ENCODE measurements around the gene NEMP1. TPM values are rescaled to one million over a fixed set of nuclear protein-coding genes. Genes with fewer than 3 reads are reported as not detected.

NEMP1 gene
- polyA plus RNA-seq, 1 experiment, result 6.7 TPM

GRCh38 chr12:57118711-57119271 lies 40.2 kb upstream of the NEMP1 start:
- Histone ChIP-seq H3K4me3 (ENCODE audit: low read depth, low read length) (no peak overlapping the region), H3K27me3 (ENCODE audit: control insufficient read depth, insufficient read depth, low read length) (no peaks in the 10 kb centered on the region), H3K36me3 (ENCODE audit: control insufficient read depth, insufficient read depth, low read length) (no peaks in the 10 kb centered on the region)
- TF ChIP-seq CTCF (IDR thresholded peaks at IDR 0.05; ENCODE audit: insufficient read depth, low read depth, low read length), result no peak
- ChIA-PET POLR2A (interaction anchor here (0.5 to 0.6 kb wide), 2 partner anchors 121 to 336 kb away, joined by 4 to 8 read pairs; partner anchors contain the start of gene INHBE), CTCF (interaction anchor here (0.6 to 18.2 kb wide), 7 partner anchors 47 to 479 kb away, joined by 3 to 357 read pairs (median 5); no protein-coding TSS in a partner anchor)
- no peak for DNase-seq (ENCODE audit: low read depth)

GRCh38 chr12:57116580-57117281 lies 38.1 kb upstream of the NEMP1 start:
- no peaks in the 10 kb centered on the region for H3K27me3 ChIP-seq (ENCODE audit: control insufficient read depth, insufficient read depth, low read length)
- ChIA-PET POLR2A (no interaction called here), CTCF (interaction anchor here (0.6 to 18.2 kb wide), 8 partner anchors 8 to 115 kb away, joined by 3 to 357 read pairs (median 9); no protein-coding TSS in a partner anchor)
- H3K4me3 ChIP-seq (ENCODE audit: low read depth, low read length), result no peak overlapping the region
- H3K36me3 ChIP-seq (ENCODE audit: control insufficient read depth, insufficient read depth, low read length), result no peaks in the 10 kb centered on the region
- no peak for TF ChIP-seq CTCF (IDR thresholded peaks at IDR 0.05; ENCODE audit: insufficient read depth, low read depth, low read length)
- DNase-seq (ENCODE audit: low read depth), result no peak

- Histone ChIP-seq H3K4me3 (ENCODE audit: low read depth, low read length) (peak overlapping the region; percentile 73; the same call in 1 of the 2 replicates), H3K27me3 (ENCODE audit: control insufficient read depth, insufficient read depth, low read length) (no peaks in the 10 kb centered on the region), H3K36me3 (ENCODE audit: control insufficient read depth, insufficient read depth, low read length) (peaks cover 2% of the 10 kb centered on the region; the same call in 1 of the 2 replicates)
- no peak for DNase-seq (ENCODE audit: low read depth)
- ChIA-PET CTCF (interaction anchor here (0.7 to 10.0 kb wide), 51 partner anchors 9 to 545 kb away, joined by 3 to 199 read pairs (median 4); partner anchors contain the start of genes LRP1, LRP1-AS, MYO1A and NAB2), POLR2A (interaction anchor here (0.7 to 1.7 kb wide), 4 partner anchors 12 to 44 kb away, joined by 3 to 8 read pairs (median 4); partner anchors contain the start of gene LRP1)
- peak; percentile 75 for TF ChIP-seq CTCF (IDR thresholded peaks at IDR 0.05; ENCODE audit: insufficient read depth, low read depth, low read length)
Measured at GRCh38 chr12:57112492-57113294, 34.1 kb upstream of the NEMP1 start.

GRCh38 chr12:57111031-57111734 lies 32.6 kb upstream of the NEMP1 start, which contains the start of gene STAT6:
STAT6 (minus strand) TSS chr12:57111362; CDS start chr12:57108278, 3,084 bp downstream.
- Histone ChIP-seq H3K36me3 (ENCODE audit: control insufficient read depth, insufficient read depth, low read length) (peaks cover 16% of the 10 kb centered on the region), H3K27me3 (ENCODE audit: control insufficient read depth, insufficient read depth, low read length) (no peaks in the 10 kb centered on the region), H3K4me3 (ENCODE audit: low read depth, low read length) (peak within 1 kb of the TSS; percentile 73)
- no peak for TF ChIP-seq CTCF (IDR thresholded peaks at IDR 0.05; ENCODE audit: insufficient read depth, low read depth, low read length)
- ChIA-PET POLR2A (interaction anchor here (0.5 to 1.7 kb wide), 7 partner anchors 9 to 42 kb away, joined by 3 to 20 read pairs (median 8); partner anchors contain the start of genes LRP1 and NAB2), CTCF (interaction anchor here (0.7 to 10.0 kb wide), 36 partner anchors 11 to 543 kb away, joined by 3 to 199 read pairs (median 6); partner anchors contain the start of genes LRP1, LRP1-AS, MYO1A and NAB2)
- no peak for DNase-seq (ENCODE audit: low read depth)
